Activated CD4-positive, alpha-beta T cell treated with anti-CD3 and anti-CD28 coated beads, Interleukin-2, amount 10 ng/mL, durations not matched to agents 7 days and 5 days (primary cell): Measurements from ENCODE around the gene HOXC12. TPM values are rescaled to one million over a fixed set of nuclear protein-coding genes. Genes with fewer than 3 reads are reported as not detected.

Source experiments
- CTCF ChIA-PET: fragments of 350-600 bp; sonication (Branson Sonifier 250); formaldehyde crosslinking; loops from one replicate; lab custom pipeline; 2021; ENCODE audit warnings: antibody characterized with exemption; lab: Charles Lee
- POLR2A ChIA-PET: fragments of 350-600 bp; sonication (Branson Sonifier 250); formaldehyde crosslinking; loops from one replicate; lab custom pipeline; 2021; ENCODE audit warnings: antibody characterized with exemption; lab: Charles Lee
- DNase-seq: peaks from one replicate; pipeline ENCODE4 v3.0.0-alpha.2; 2020
- H3K27ac Mint-ChIP-seq: one replicate; pipeline ENCODE4 v1.8.0; 2021; ENCODE audit warnings: mild to moderate bottlenecking, moderate library complexity, mixed read lengths
- H3K27me3 Mint-ChIP-seq: one replicate; pipeline ENCODE4 v1.8.0; 2021; ENCODE audit warnings: mixed read lengths
- H3K36me3 Mint-ChIP-seq: one replicate; pipeline ENCODE4 v1.8.0; 2021; ENCODE audit warnings: low read depth, mixed read lengths
- H3K4me1 Mint-ChIP-seq: one replicate; pipeline ENCODE4 v1.8.0; 2021; ENCODE audit warnings: mixed read lengths
- H3K4me3 Mint-ChIP-seq: one replicate; pipeline ENCODE4 v1.8.0; 2021; ENCODE audit warnings: mild to moderate bottlenecking, moderate library complexity, mixed read lengths
- H3K9me3 Mint-ChIP-seq: one replicate; pipeline ENCODE4 v1.8.0; 2021; ENCODE audit warnings: mixed read lengths
- total RNA-seq, 2 experiments: library from RNA; stranded (reverse); gene quantifications; one replicate each; pipeline ENCODE4 v1.2.3, GENCODE V29; 2021

The HOXC12 gene
- total RNA-seq, 2 experiments from 2014 or later: not detected

DNA sequence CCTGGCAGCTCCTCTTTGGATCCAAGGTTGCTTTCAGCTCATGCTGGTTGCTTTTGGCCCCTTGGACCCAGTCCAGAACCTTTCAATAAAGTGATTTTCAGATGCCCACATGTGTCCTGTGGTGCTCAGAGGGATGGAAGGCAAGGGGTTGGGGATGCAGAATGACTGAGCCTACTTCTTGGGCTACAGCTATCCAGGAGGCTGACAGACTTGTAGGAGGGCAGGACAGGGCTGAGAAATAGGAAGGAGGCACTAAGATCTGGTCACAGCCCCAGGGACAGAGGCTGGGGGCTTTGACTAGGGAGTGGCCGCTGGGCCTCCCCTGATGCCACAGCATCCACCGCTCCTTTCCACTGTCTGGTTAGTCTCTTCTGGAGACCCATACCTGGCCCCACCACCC is 17.0 kb downstream of the HOXC12 start:
- no peaks in the 10 kb centered on the region for H3K9me3 Mint-ChIP-seq
- ChIA-PET POLR2A (no interaction called here), CTCF (interaction anchor here (1.1 to 1.5 kb wide), 2 partner anchors 12 to 27 kb away, joined by 3 read pairs; no protein-coding TSS in a partner anchor)
- H3K4me1 Mint-ChIP-seq: peaks cover 13% of the 10 kb centered on the region
- H3K36me3 Mint-ChIP-seq: peaks cover 7% of the 10 kb centered on the region
- DNase-seq: no peak
- H3K4me3 Mint-ChIP-seq: no peak overlapping the region
- peaks cover 91% of the 10 kb centered on the region for H3K27me3 Mint-ChIP-seq
- H3K27ac Mint-ChIP-seq: no peak overlapping the region

DNA sequence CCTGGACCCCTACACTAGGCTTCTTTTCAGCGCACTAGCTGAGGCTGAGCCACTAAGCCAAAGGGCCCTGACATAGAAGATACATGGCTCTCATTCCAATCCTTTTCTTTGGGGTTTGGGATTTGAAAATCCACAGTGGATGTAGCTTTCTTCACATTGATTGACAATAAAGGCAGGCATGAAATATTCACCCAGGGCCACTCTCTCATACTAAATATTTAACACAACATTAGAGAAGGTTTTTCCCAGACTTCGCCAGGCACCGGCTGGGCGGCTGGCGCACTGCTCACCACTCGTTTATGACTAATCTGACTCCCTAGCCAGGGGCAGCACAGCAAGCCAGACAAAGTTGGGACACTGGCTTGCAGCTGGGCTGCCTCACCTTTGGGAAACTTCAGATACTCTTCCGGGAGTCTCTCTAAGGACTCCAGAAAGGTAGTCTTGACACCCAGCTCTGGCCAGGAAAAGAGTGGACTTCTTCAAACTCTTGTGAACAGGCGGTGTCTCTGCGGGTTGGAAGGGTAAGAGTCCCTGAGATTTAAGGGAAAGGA is 17.5 kb downstream of the HOXC12 start:
- Mint-ChIP-seq H3K36me3 (peaks cover 7% of the 10 kb centered on the region), H3K9me3 (no peaks in the 10 kb centered on the region), H3K27me3 (peaks cover 91% of the 10 kb centered on the region), H3K27ac (no peak overlapping the region), H3K4me3 (no peak overlapping the region), H3K4me1 (peaks cover 13% of the 10 kb centered on the region)
- ChIA-PET POLR2A (no interaction called here), CTCF (interaction anchor here (1.1 to 1.5 kb wide), 2 partner anchors 13 to 27 kb away, joined by 3 read pairs; no protein-coding TSS in a partner anchor)
- DNase-seq: no peak

DNA sequence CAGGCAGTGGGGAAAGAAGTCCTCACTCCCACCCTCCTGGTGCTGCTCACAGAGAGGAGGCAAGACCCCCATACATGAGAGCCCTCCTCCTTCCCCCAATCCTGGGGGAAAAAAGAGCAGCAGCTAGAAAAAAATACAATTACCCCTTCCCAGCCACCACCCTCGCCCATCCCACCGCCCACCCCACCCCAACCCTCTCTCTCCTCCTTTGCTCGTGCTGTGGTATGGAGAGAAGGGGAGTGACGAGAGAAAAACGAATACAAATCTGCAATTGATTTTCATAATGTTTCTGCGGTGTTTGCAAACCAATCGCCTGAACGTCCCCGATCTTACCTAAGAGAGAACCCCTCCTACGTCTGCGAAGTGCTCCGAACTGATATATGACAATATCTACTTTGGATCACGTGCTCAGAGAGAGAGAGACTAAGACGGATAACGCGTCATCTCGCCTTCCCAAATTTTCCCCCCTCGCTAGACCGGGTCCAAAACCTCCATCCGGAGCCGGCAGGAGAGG is 18.1 kb downstream of the HOXC12 start, which contains the start of gene HOXC11:
Gene HOXC11 (plus strand): TSS at position 405 of the 514 bp plus-strand sequence. CDS start 116 bp downstream, outside the sequence.
- POLR2A ChIA-PET: no interaction called here
- CTCF ChIA-PET: interaction anchor here (1.1 kb wide), 1 partner anchor 13 kb away, joined by 3 read pairs; no protein-coding TSS in a partner anchor
- peak within 1 kb of the TSS; percentile 55 for H3K27ac Mint-ChIP-seq
- peaks cover 7% of the 10 kb centered on the region for H3K36me3 Mint-ChIP-seq
- peaks cover 91% of the 10 kb centered on the region for H3K27me3 Mint-ChIP-seq
- H3K4me1 Mint-ChIP-seq: peaks cover 13% of the 10 kb centered on the region
- no peak for DNase-seq
- H3K4me3 Mint-ChIP-seq: peak within 1 kb of the TSS; percentile 43
- H3K9me3 Mint-ChIP-seq: no peaks in the 10 kb centered on the region

DNA sequence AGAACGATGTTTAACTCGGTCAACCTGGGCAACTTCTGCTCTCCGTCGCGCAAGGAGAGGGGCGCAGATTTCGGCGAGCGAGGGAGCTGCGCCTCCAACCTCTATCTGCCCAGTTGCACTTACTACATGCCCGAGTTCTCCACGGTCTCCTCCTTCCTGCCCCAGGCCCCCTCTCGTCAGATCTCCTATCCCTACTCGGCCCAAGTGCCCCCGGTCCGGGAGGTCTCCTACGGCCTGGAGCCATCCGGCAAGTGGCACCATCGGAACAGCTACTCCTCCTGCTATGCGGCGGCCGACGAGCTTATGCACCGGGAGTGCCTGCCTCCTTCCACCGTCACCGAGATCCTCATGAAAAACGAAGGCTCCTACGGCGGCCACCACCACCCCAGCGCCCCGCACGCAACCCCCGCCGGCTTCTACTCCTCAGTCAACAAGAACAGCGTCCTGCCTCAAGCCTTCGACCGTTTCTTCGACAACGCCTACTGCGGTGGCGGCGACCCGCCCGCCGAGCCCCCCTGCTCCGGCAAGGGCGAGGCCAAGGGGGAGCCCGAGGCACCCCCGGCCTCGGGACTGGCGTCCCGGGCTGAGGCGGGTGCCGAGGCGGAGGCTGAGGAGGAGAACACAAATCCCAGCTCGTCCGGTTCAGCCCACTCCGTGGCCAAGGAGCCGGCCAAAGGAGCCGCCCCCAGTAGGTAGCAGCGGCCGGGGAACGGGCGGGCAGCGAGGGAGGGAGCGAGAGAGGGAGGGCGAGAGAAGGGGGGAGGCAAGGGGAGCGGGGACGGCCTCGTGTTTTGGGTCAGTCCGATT is 18.7 kb downstream of the HOXC12 start:
- Mint-ChIP-seq H3K36me3 (peaks cover 7% of the 10 kb centered on the region), H3K27ac (peak overlapping the region; percentile 55), H3K9me3 (no peaks in the 10 kb centered on the region), H3K4me1 (peaks cover 13% of the 10 kb centered on the region), H3K4me3 (peak overlapping the region; percentile 43), H3K27me3 (peaks cover 91% of the 10 kb centered on the region)
- CTCF ChIA-PET: no interaction called here
- POLR2A ChIA-PET: no interaction called here
- no peak for DNase-seq

DNA sequence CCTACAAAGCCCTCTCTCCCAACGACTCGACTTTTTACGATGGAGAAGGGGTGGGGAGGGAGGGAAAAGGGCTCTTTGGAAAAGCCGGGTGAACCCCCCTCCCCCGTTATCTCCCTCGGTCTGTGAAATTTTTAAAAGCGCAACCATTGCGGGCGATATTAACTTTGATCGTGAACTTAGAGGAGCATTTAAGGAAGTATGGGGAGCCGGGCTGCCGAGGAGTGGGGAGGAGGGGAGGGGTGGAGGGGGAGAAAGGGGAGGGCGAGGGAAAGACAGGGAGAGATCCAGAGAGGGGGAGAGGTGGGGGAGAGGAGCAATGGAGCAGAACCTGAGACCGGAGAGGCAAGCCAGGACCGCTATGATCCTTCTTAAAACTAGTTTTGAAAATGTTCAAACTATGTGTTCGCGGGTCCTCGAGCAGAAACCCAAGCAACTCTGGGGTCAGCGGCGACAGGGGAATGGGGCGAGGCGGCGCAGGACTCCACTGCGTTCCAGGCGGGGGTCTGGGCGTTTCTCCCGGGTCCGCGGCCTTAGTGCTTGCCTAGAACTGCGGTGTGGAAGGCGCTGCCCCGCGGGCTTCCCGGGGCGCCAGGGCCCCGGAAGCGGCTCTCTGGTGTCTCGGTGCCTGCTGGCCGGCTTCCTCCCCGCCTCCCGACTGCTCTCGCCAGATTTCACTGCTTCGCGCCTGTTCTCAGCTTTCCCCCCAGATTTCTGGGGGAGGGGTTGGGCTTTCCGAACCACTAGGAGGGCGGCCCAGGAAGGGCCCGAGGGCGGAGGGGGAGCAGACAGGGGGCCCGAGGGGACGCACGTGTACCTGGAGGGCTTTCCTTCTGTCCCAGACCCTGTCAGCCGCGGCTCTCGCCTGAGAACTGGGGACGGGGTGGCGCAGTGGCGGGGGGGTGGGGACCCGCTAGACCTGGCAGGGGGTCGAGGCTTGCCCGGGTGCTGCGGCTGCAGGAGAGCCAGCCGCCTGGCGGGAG is 19.7 kb downstream of the HOXC12 start, which contains the start of gene HOTAIR:
Gene HOTAIR (minus strand): TSS at position 871 of the 980 bp plus-strand sequence.
- Mint-ChIP-seq H3K36me3 (peaks cover 7% of the 10 kb centered on the region), H3K4me3 (peak within 1 kb of the TSS; percentile 34), H3K9me3 (no peaks in the 10 kb centered on the region), H3K4me1 (peaks cover 13% of the 10 kb centered on the region), H3K27me3 (peaks cover 91% of the 10 kb centered on the region), H3K27ac (peak within 1 kb of the TSS; percentile 60)
- no peak for DNase-seq
- POLR2A ChIA-PET: no interaction called here
- CTCF ChIA-PET: interaction anchor here (0.6 kb wide), 1 partner anchor 39 kb away, joined by 4 read pairs; no protein-coding TSS in a partner anchor

DNA sequence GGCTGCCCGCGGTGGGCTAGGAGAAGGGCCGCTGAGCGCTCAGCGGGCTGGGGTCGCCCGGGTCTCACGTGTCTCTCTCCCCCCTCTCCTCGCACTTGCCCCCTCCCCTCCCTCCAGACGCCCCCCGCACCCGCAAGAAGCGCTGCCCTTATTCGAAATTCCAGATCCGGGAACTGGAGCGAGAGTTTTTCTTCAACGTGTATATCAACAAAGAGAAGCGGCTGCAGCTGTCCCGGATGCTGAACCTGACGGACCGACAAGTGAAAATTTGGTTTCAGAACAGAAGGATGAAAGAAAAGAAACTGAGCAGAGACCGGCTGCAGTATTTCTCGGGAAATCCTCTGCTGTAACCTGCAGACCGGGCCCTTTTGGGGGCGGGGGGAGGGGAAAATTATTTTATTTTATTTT is 20.4 kb downstream of the HOXC12 start:
- no peak overlapping the region for H3K27ac Mint-ChIP-seq
- peaks cover 13% of the 10 kb centered on the region for H3K4me1 Mint-ChIP-seq
- peaks cover 7% of the 10 kb centered on the region for H3K36me3 Mint-ChIP-seq
- CTCF ChIA-PET: interaction anchor here (0.6 to 0.9 kb wide), 3 partner anchors 29 to 232 kb away, joined by 3 to 4 read pairs (median 4); no protein-coding TSS in a partner anchor
- POLR2A ChIA-PET: no interaction called here
- DNase-seq: no peak
- no peaks in the 10 kb centered on the region for H3K9me3 Mint-ChIP-seq
- no peak overlapping the region for H3K4me3 Mint-ChIP-seq
- H3K27me3 Mint-ChIP-seq: peaks cover 91% of the 10 kb centered on the region

DNA sequence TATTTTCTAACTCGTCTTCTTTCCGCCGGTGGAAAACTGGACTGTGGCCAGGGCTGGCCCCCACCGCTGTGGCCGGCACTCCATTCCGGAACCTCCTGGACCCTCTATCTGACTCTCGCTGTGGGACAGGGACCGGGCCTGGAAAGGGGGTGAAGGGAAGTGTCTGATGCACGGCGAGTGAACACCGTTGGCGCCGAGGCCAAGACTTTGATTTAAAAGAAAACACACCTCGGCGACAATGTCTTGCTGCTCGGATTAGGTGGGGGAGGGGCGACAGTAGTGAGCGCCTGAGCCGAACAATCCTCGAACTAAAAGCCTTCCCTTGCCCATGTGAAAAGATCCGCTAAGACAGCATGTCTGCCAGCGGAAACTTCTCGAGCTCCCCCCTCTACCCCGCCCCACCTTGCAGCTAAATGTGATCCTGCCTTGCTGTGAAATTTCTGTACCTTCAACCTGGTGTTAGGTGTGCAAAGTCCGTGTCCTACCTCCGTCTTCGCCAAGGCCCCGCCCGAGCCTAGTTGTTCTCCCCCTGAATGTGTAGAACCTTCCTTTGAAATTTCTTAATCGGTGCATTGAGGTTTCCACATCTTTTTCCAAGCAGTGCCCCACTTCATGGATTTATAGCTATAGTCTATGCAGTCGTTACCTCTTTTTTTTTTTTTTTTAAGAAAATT is 20.9 kb downstream of the HOXC12 start:
- POLR2A ChIA-PET: no interaction called here
- CTCF ChIA-PET: interaction anchor here (0.6 to 1.0 kb wide), 4 partner anchors 29 to 239 kb away, joined by 3 to 4 read pairs (median 4); no protein-coding TSS in a partner anchor
- Mint-ChIP-seq H3K4me1 (peaks cover 13% of the 10 kb centered on the region), H3K4me3 (peak overlapping the region; percentile 34), H3K27ac (peak overlapping the region; percentile 60), H3K9me3 (no peaks in the 10 kb centered on the region), H3K27me3 (peaks cover 91% of the 10 kb centered on the region), H3K36me3 (peaks cover 7% of the 10 kb centered on the region)
- DNase-seq: no peak

DNA sequence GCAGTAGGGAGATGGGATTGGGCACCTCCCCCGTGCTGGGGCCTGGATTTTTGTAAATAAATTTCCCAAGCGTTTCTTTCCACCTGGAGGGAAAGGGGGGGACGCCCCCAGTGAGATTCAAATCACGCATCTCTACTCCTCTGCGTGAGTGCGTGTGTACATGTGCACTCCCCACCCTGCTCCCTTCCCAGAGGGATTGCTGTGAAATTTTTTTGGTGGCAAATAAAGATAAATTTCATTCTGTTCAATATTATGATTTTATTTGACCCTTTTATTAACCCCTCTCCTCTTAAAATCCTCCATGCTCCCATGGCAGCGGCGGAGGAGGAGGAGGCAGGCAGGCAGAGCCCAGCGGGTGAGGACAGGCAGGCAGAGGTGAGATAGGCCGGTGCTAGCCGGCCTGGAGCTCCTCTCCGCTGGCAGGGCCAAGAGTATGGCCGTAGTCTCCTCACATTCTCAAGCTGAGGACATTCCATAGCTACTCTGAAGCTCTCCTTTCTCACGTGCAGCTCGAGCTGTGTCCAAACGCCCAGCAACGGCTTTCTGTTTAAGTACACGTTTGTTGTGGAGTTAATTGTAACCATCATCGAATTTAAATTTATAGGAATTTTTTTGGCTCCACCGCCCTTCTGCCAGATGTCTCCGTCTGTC is 21.6 kb downstream of the HOXC12 start:
- H3K9me3 Mint-ChIP-seq: no peaks in the 10 kb centered on the region
- H3K27me3 Mint-ChIP-seq: peaks cover 91% of the 10 kb centered on the region
- peaks cover 13% of the 10 kb centered on the region for H3K4me1 Mint-ChIP-seq
- H3K27ac Mint-ChIP-seq: no peak overlapping the region
- DNase-seq: no peak
- POLR2A ChIA-PET: no interaction called here
- no peak overlapping the region for H3K4me3 Mint-ChIP-seq
- CTCF ChIA-PET: interaction anchor here (0.9 to 1.0 kb wide), 2 partner anchors 231 to 238 kb away, joined by 3 read pairs; no protein-coding TSS in a partner anchor
- H3K36me3 Mint-ChIP-seq: peaks cover 7% of the 10 kb centered on the region

DNA sequence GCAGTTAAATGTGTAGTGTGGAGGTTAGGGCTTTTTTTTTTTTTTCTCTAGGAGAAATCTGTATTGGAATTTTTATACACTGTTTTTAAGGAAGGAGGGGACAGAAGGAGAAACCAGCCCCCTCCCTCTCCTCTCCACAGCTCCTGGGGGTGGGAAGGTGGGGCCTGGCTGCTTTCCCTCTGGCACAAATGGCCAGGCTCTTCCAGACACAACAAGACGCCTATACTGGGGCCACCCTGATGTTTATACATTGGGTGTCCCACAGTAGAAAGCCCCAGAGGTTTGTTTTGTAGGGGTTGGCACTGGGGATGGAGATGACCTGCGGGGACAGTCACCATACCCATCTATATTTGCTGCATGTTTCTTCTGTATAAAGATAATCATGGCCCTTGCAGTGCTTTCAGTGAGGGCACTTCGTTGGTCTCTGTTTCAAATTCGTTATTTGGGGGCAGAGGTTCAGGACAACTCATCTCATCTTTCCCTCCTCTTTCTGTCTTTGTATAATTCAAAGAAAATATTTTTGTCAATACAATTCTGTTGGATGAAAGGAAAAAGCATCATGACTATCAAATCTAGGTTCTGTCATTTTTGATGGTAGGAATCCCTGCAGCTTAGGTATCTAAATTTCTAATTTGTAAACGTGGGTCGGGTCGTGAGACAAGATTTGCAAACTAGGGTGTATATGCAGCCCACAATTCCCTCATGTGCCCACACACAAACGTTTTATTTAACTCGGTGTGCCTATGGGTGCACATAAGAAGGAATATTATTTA is 22.3 kb downstream of the HOXC12 start:
- H3K27ac Mint-ChIP-seq: no peak overlapping the region
- H3K9me3 Mint-ChIP-seq: no peaks in the 10 kb centered on the region
- ChIA-PET CTCF (interaction anchor here (1.0 kb wide), 1 partner anchor 238 kb away, joined by 3 read pairs; no protein-coding TSS in a partner anchor), POLR2A (no interaction called here)
- peaks cover 91% of the 10 kb centered on the region for H3K27me3 Mint-ChIP-seq
- H3K4me3 Mint-ChIP-seq: no peak overlapping the region
- peaks cover 7% of the 10 kb centered on the region for H3K36me3 Mint-ChIP-seq
- DNase-seq: no peak
- H3K4me1 Mint-ChIP-seq: peaks cover 13% of the 10 kb centered on the region

DNA sequence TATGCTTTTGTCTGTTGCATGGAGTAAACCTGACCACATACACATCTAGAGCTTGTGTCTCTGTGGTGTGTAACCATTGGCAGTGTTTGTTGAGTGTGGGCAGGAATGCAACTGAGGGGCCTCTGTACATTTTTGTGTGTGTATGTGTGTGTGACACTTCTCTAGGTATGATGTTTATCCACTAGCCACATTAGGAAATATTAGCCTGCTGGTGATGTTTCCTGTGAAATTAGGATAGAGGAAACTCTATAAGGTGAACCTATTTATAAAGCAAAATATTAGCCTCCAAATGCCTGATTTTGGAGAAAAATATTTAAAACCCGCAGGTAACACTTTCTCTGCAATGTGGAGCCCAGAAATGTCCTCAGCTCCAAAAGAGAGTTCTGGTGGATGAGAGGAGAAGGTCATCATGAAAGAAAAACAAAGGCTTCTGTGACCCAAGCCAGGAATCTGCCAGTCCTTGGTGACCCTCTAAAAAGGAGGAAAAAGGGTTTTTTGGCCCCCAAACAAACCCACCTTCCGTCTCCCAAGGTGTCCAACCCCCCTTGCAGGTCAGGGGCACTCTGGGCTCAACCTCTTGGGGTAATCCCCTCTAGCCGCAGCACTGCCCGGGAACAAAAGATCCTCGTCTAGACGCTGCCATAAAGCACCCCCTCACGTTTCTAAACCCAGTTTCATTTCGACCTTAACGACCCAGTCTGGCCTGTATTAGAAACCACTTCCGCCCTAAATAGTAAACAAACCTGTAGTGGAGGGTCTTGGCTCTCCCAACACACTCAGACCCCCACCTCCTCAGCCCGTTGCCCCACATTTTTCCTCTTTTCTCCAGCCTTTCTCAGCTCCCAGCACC is 23.1 kb downstream of the HOXC12 start:
- CTCF ChIA-PET: no interaction called here
- no peak overlapping the region for H3K4me3 Mint-ChIP-seq

More for the DNA sequence above, 23.1 kb downstream of the HOXC12 start:
- Mint-ChIP-seq H3K36me3 (peaks cover 7% of the 10 kb centered on the region), H3K27me3 (peaks cover 91% of the 10 kb centered on the region), H3K27ac (no peak overlapping the region), H3K9me3 (no peaks in the 10 kb centered on the region), H3K4me1 (peaks cover 13% of the 10 kb centered on the region)
- POLR2A ChIA-PET: no interaction called here
- DNase-seq: no peak
